Astrocyte (in vitro differentiated cells and primary cell): Measurements from ENCODE around the gene PRRT1.

Experiments used
- EZH2 ChIP-seq: IDR thresholded peaks from 2 replicates; pipeline ENCODE4 v1.6.1; 2012; ENCODE audit warnings: mild to moderate bottlenecking, low read length, inconsistent platforms; ENCODE audit not compliant: insufficient read depth
- TF ChIP-seq, protein P1 (sequence below): IDR thresholded peaks from 2 replicates; pipeline ENCODE4 v1.5.1; 2011; ENCODE audit warnings: low read depth, mild to moderate bottlenecking, inconsistent platforms, low read length, moderate library complexity; ENCODE audit not compliant: insufficient read depth

DNA sequence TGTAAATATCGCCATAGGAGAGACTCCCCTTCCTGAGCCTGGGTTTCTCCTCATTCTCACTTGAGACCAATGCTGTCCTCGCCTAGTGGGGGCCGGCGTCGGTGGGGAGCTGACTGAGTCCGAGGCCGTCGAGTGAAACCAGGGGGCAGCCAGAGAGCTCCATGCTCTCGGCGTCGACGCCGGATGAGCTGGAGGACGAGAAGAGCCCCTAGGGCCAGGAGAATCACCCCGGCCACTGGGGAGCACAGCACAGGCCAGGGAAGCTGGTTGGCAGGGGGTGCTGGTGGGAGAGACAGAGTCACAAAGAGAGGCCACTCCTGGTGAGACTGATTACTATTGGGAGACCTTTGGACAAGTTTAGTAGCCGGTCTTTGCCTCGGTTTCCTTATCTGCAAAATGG is 47.1 kb upstream of the PRRT1 start:
- TF ChIP-seq, protein P1, sequence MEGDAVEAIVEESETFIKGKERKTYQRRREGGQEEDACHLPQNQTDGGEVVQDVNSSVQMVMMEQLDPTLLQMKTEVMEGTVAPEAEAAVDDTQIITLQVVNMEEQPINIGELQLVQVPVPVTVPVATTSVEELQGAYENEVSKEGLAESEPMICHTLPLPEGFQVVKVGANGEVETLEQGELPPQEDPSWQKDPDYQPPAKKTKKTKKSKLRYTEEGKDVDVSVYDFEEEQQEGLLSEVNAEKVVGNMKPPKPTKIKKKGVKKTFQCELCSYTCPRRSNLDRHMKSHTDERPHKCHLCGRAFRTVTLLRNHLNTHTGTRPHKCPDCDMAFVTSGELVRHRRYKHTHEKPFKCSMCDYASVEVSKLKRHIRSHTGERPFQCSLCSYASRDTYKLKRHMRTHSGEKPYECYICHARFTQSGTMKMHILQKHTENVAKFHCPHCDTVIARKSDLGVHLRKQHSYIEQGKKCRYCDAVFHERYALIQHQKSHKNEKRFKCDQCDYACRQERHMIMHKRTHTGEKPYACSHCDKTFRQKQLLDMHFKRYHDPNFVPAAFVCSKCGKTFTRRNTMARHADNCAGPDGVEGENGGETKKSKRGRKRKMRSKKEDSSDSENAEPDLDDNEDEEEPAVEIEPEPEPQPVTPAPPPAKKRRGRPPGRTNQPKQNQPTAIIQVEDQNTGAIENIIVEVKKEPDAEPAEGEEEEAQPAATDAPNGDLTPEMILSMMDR = no peak
- TF ChIP-seq EZH2 = no peak
